ENCODE data around the gene RGS13.
A peak's percentile ranks its signal among the peaks of the same experiment; 100 is the strongest.

RGS13 gene

DNA sequence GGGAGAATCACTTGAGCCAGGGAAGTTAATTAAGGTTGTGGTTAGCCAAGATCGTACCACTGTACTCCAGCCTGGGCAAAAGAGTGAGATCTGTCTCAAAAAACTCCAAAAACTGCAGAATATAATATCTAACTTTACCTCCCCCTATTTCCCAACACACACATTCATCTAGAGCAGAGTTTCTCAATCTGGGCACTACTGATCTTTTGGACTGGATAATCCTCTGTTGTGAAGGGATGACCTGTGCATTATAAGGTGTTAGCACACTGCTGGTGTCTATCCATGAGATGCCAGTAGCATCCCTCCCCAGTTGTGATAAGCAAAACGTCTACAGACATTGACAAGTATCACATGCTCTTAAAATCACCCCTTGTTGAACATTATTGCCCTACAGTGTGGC, 61.8 kb downstream of the RGS13 start:
- no peak overlapping the region for H3K14ac ChIP-seq (ENCODE audit: low read length)
- no peaks in the 10 kb centered on the region for H3K27me3 ChIP-seq (ENCODE audit: insufficient read depth, low read length)
- H3K18ac ChIP-seq (ENCODE audit: low read length) = no peak overlapping the region
- H4K12ac ChIP-seq (ENCODE audit: low read depth, low read length) = no peak overlapping the region
- H2BK120ac ChIP-seq (ENCODE audit: insufficient read depth, low read length, poor library complexity) = no peak overlapping the region
- H3K27ac ChIP-seq (ENCODE audit: low read depth, low read length) = no peak overlapping the region
- H3K4me1 ChIP-seq (ENCODE audit: control insufficient read depth in 1 of 2, insufficient read depth in 2 of 2, low read length in 2 of 2) = no peaks in the 10 kb centered on the region
- DNase-seq = no peak
- H2BK5ac ChIP-seq (ENCODE audit: low read depth, low read length, poor library complexity) = no peak overlapping the region
- no peaks in the 10 kb centered on the region for H3K9me3 ChIP-seq (ENCODE audit: insufficient read depth, low read depth, low read length)
- no peak overlapping the region for H3K9ac ChIP-seq (ENCODE audit: low read length)
- no peak overlapping the region for H4K91ac ChIP-seq (ENCODE audit: low read depth, low read length)
- H2AK5ac ChIP-seq (ENCODE audit: low read length) = no peak overlapping the region
- no peaks in the 10 kb centered on the region for H3K79me1 ChIP-seq (ENCODE audit: low read length)
- WGBS (ENCODE audit: extremely low coverage, insufficient coverage, insufficient read length) = no CpG with 5 or more reads among the region's 2 CpGs
- H2AFZ ChIP-seq (ENCODE audit: insufficient read depth, low read length, poor library complexity) = no peak overlapping the region
- no peak overlapping the region for H3K4ac ChIP-seq (ENCODE audit: low read depth, low read length)
- no peak overlapping the region for H3K4me3 ChIP-seq (ENCODE audit: low read depth, low read length)
- no peak overlapping the region for H2BK12ac ChIP-seq (ENCODE audit: low read length)
- no peaks in the 10 kb centered on the region for H3K79me2 ChIP-seq (ENCODE audit: control insufficient read depth, insufficient read depth, low read length, poor library complexity)
- no peak overlapping the region for H3K23ac ChIP-seq (ENCODE audit: low read length)
- H3K4me2 ChIP-seq (ENCODE audit: low read length) = no peak overlapping the region
- H3K36me3 ChIP-seq (ENCODE audit: control insufficient read depth in 1 of 2, insufficient read depth in 2 of 2, low read length in 2 of 2) = no peaks in the 10 kb centered on the region
- H4K8ac ChIP-seq (ENCODE audit: low read depth, low read length) = no peak overlapping the region

DNA sequence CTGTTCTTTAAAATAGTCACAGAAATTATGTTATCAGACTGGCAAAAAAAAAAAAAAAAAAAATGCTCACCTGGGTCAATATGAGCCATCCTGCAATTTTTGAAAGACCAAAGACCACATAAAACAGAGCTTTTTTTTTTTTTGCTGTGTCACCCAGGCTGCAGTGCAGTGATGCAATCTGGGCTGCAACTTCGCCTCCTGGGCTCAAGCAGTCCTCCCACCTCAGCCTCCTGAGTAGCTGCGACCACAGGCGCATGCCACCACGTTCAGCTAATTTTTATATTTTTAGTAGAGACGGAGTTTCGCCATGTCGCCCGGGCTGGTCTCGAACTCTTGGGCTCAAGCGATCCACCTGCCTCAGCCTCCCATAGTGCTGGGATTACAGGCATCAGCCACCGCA, 62.8 kb downstream of the RGS13 start:
- no peaks in the 10 kb centered on the region for H3K79me2 ChIP-seq (ENCODE audit: control insufficient read depth, insufficient read depth, low read length, poor library complexity)
- no peaks in the 10 kb centered on the region for H3K27me3 ChIP-seq (ENCODE audit: insufficient read depth, low read length)
- peak overlapping the region; percentile 14 for H4K91ac ChIP-seq (ENCODE audit: low read depth, low read length)
- no peak overlapping the region for H3K23ac ChIP-seq (ENCODE audit: low read length)
- H3K79me1 ChIP-seq (ENCODE audit: low read length) = no peaks in the 10 kb centered on the region
- H4K12ac ChIP-seq (ENCODE audit: low read depth, low read length) = no peak overlapping the region
- no peak overlapping the region for H3K9ac ChIP-seq (ENCODE audit: low read length)
- no peak overlapping the region for H3K18ac ChIP-seq (ENCODE audit: low read length)
- H2AK5ac ChIP-seq (ENCODE audit: low read length) = no peak overlapping the region
- no peaks in the 10 kb centered on the region for H3K36me3 ChIP-seq (ENCODE audit: control insufficient read depth in 1 of 2, insufficient read depth in 2 of 2, low read length in 2 of 2)
- no peak for DNase-seq
- no peak overlapping the region for H3K14ac ChIP-seq (ENCODE audit: low read length)
- H2BK12ac ChIP-seq (ENCODE audit: low read length) = no peak overlapping the region
- H4K8ac ChIP-seq (ENCODE audit: low read depth, low read length) = no peak overlapping the region
- no peak overlapping the region for H2BK5ac ChIP-seq (ENCODE audit: low read depth, low read length, poor library complexity)
- H3K4me2 ChIP-seq (ENCODE audit: low read length) = no peak overlapping the region
- H3K9me3 ChIP-seq (ENCODE audit: insufficient read depth, low read depth, low read length) = no peaks in the 10 kb centered on the region
- no peaks in the 10 kb centered on the region for H3K4me1 ChIP-seq (ENCODE audit: control insufficient read depth in 1 of 2, insufficient read depth in 2 of 2, low read length in 2 of 2)
- no peak overlapping the region for H3K4me3 ChIP-seq (ENCODE audit: low read depth, low read length)
- H2BK120ac ChIP-seq (ENCODE audit: insufficient read depth, low read length, poor library complexity) = no peak overlapping the region
- H3K4ac ChIP-seq (ENCODE audit: low read depth, low read length) = no peak overlapping the region
- no peak overlapping the region for H3K27ac ChIP-seq (ENCODE audit: low read depth, low read length)
- no CpG with 5 or more reads among the region's 11 CpGs for WGBS (ENCODE audit: extremely low coverage, insufficient coverage, insufficient read length)
- H2AFZ ChIP-seq (ENCODE audit: insufficient read depth, low read length, poor library complexity) = no peak overlapping the region

- Histone ChIP-seq H3K36me3 (ENCODE audit: control insufficient read depth in 1 of 2, insufficient read depth in 2 of 2, low read length in 2 of 2) (no peaks in the 10 kb centered on the region), H2BK120ac (ENCODE audit: insufficient read depth, low read length, poor library complexity) (no peak overlapping the region), H2BK5ac (ENCODE audit: low read depth, low read length, poor library complexity) (no peak overlapping the region), H2BK12ac (ENCODE audit: low read length) (no peak overlapping the region), H4K91ac (ENCODE audit: low read depth, low read length) (no peak overlapping the region), H3K27me3 (ENCODE audit: insufficient read depth, low read length) (no peaks in the 10 kb centered on the region), H3K18ac (ENCODE audit: low read length) (no peak overlapping the region), H2AFZ (ENCODE audit: insufficient read depth, low read length, poor library complexity) (no peak overlapping the region), H3K14ac (ENCODE audit: low read length) (no peak overlapping the region), H3K4me1 (ENCODE audit: control insufficient read depth in 1 of 2, insufficient read depth in 2 of 2, low read length in 2 of 2) (no peaks in the 10 kb centered on the region), H3K9me3 (ENCODE audit: insufficient read depth, low read depth, low read length) (no peaks in the 10 kb centered on the region), H3K4ac (ENCODE audit: low read depth, low read length) (no peak overlapping the region), H3K23ac (ENCODE audit: low read length) (no peak overlapping the region), H3K4me3 (ENCODE audit: low read depth, low read length) (no peak overlapping the region), H3K79me2 (ENCODE audit: control insufficient read depth, insufficient read depth, low read length, poor library complexity) (no peaks in the 10 kb centered on the region), H2AK5ac (ENCODE audit: low read length) (no peak overlapping the region), H4K12ac (ENCODE audit: low read depth, low read length) (no peak overlapping the region), H3K79me1 (ENCODE audit: low read length) (no peaks in the 10 kb centered on the region), H3K27ac (ENCODE audit: low read depth, low read length) (no peak overlapping the region), H4K8ac (ENCODE audit: low read depth, low read length) (no peak overlapping the region), H3K9ac (ENCODE audit: low read length) (no peak overlapping the region), H3K4me2 (ENCODE audit: low read length) (no peak overlapping the region)
- peak; percentile 52 to 85 for DNase-seq
These were observed 64.9 kb downstream of the RGS13 start for GRCh38 chr1:192700834-192701271.

GRCh38 chr1:192702212-192702902, 66.4 kb downstream of the RGS13 start:
- no peak overlapping the region for H4K91ac ChIP-seq (ENCODE audit: low read depth, low read length)
- WGBS (ENCODE audit: extremely low coverage, insufficient coverage, insufficient read length) = no CpG with 5 or more reads among the region's 4 CpGs

More at GRCh38 chr1:192702212-192702902, 66.4 kb downstream of the RGS13 start:
- H4K8ac ChIP-seq (ENCODE audit: low read depth, low read length) = no peak overlapping the region
- H3K14ac ChIP-seq (ENCODE audit: low read length) = no peak overlapping the region
- H2AK5ac ChIP-seq (ENCODE audit: low read length) = no peak overlapping the region
- H3K27me3 ChIP-seq (ENCODE audit: insufficient read depth, low read length) = no peaks in the 10 kb centered on the region
- no peak overlapping the region for H3K23ac ChIP-seq (ENCODE audit: low read length)
- no peaks in the 10 kb centered on the region for H3K79me1 ChIP-seq (ENCODE audit: low read length)
- H3K4me1 ChIP-seq (ENCODE audit: control insufficient read depth in 1 of 2, insufficient read depth in 2 of 2, low read length in 2 of 2) = no peaks in the 10 kb centered on the region
- H4K12ac ChIP-seq (ENCODE audit: low read depth, low read length) = no peak overlapping the region
- DNase-seq = peak in 1 of 2 donors; percentile 90
- no peak overlapping the region for H2BK120ac ChIP-seq (ENCODE audit: insufficient read depth, low read length, poor library complexity)
- H2BK12ac ChIP-seq (ENCODE audit: low read length) = no peak overlapping the region
- H3K9me3 ChIP-seq (ENCODE audit: insufficient read depth, low read depth, low read length) = no peaks in the 10 kb centered on the region
- H3K36me3 ChIP-seq (ENCODE audit: control insufficient read depth in 1 of 2, insufficient read depth in 2 of 2, low read length in 2 of 2) = no peaks in the 10 kb centered on the region
- H3K4me2 ChIP-seq (ENCODE audit: low read length) = no peak overlapping the region
- H3K79me2 ChIP-seq (ENCODE audit: control insufficient read depth, insufficient read depth, low read length, poor library complexity) = no peaks in the 10 kb centered on the region
- no peak overlapping the region for H2AFZ ChIP-seq (ENCODE audit: insufficient read depth, low read length, poor library complexity)
- H3K4me3 ChIP-seq (ENCODE audit: low read depth, low read length) = no peak overlapping the region
- no peak overlapping the region for H3K4ac ChIP-seq (ENCODE audit: low read depth, low read length)
- H3K27ac ChIP-seq (ENCODE audit: low read depth, low read length) = no peak overlapping the region
- H2BK5ac ChIP-seq (ENCODE audit: low read depth, low read length, poor library complexity) = no peak overlapping the region
- H3K9ac ChIP-seq (ENCODE audit: low read length) = no peak overlapping the region
- no peak overlapping the region for H3K18ac ChIP-seq (ENCODE audit: low read length)
